ENCODE measurements around the gene FAM234B. TPM values are rescaled to one million over a fixed set of nuclear protein-coding genes. Genes with fewer than 3 reads are reported as not detected.

The FAM234B gene
- polyA plus RNA-seq, 3 donors = 1.6 to 3.2 (median 2.0) TPM

GRCh38 chr12:13119826-13120225 lies 75.6 kb downstream of the FAM234B start:
- no peak overlapping the region for H2AFZ ChIP-seq (ENCODE audit: insufficient read depth, low read depth, low read length, poor library complexity, severe bottlenecking)
- Mint-ChIP-seq H3K27me3 (ENCODE audit: low read depth in 3 of 3) (peaks cover 0 to 1% (median 0%) of the 10 kb centered on the region in 3 donors), H3K27ac (peak overlapping the region in 1 of 7 donors; percentile 13), H3K36me3 (no peaks in the 10 kb centered on the region), H3K4me3 (no peak overlapping the region), H3K4me1 (peaks cover 2% of the 10 kb centered on the region), H3K9me3 (no peaks in the 10 kb centered on the region)
- H3K4me1 ChIP-seq (ENCODE audit: control insufficient read depth in 1 of 2, insufficient read depth in 2 of 2, low read length in 2 of 2) = no peaks in the 10 kb centered on the region
- WGBS (ENCODE audit: insufficient coverage) = no CpG with 5 or more reads among the region's 2 CpGs
- no peaks in the 10 kb centered on the region for H3K9me3 ChIP-seq (replicated peaks in 1 of 2; ENCODE audit: control insufficient read depth in 1 of 2, insufficient read depth in 1 of 2, low read length in 2 of 2)
- H4K20me1 ChIP-seq (ENCODE audit: insufficient read depth, low read length) = no peaks in the 10 kb centered on the region
- H3K27ac ChIP-seq (ENCODE audit: low read depth in 1 of 2, low read length in 2 of 2) = no peak overlapping the region
- TF ChIP-seq, protein P1, sequence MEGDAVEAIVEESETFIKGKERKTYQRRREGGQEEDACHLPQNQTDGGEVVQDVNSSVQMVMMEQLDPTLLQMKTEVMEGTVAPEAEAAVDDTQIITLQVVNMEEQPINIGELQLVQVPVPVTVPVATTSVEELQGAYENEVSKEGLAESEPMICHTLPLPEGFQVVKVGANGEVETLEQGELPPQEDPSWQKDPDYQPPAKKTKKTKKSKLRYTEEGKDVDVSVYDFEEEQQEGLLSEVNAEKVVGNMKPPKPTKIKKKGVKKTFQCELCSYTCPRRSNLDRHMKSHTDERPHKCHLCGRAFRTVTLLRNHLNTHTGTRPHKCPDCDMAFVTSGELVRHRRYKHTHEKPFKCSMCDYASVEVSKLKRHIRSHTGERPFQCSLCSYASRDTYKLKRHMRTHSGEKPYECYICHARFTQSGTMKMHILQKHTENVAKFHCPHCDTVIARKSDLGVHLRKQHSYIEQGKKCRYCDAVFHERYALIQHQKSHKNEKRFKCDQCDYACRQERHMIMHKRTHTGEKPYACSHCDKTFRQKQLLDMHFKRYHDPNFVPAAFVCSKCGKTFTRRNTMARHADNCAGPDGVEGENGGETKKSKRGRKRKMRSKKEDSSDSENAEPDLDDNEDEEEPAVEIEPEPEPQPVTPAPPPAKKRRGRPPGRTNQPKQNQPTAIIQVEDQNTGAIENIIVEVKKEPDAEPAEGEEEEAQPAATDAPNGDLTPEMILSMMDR (IDR thresholded peaks at IDR 0.05) = no peak
- DNase-seq = no peak
- H3K36me3 ChIP-seq (replicated peaks in 1 of 2; ENCODE audit: control insufficient read depth in 1 of 2, insufficient read depth in 2 of 2, low read length in 2 of 2) = no peaks in the 10 kb centered on the region
- no peak overlapping the region for H3K9ac ChIP-seq (ENCODE audit: insufficient read depth, low read length, poor library complexity, severe bottlenecking)
- H3K4me2 ChIP-seq (replicated peaks; ENCODE audit: extremely low read depth, low read length, poor library complexity, severe bottlenecking) = no peak overlapping the region
- intact Hi-C loops (cut with micrococcal nuclease) = no loop called here
- no peaks in the 10 kb centered on the region for H3K79me2 ChIP-seq (ENCODE audit: insufficient read depth, low read length)
- no peaks in the 10 kb centered on the region for H3K27me3 ChIP-seq (ENCODE audit: control insufficient read depth in 2 of 2, insufficient read depth in 2 of 2, low read length in 2 of 2)
- H3K4me3 ChIP-seq (replicated peaks in 1 of 3; ENCODE audit: low read depth in 2 of 3, low read length in 3 of 3) = no peak overlapping the region

DNA sequence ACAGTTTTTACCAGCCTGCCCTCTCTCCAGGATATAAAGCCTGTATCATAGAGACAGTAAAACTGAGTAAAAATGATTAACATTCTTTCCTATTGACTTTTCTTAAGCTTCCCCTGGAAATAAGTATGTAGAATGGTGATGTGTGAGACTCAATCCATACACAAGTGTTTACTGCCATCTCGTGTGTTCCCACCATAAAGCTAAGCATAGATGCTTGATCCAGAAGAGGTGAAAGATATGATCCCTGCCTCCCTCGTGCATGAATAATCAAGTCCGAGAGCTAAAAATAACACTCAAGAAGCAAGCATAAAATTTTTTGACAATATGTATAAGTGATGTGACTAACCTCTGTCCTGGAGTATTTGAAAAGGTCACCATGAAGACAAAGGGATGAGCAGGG lies 76.2 kb downstream of the FAM234B start:
- H3K9me3 Mint-ChIP-seq = no peaks in the 10 kb centered on the region
- no peak overlapping the region for H3K4me3 ChIP-seq (replicated peaks in 1 of 3; ENCODE audit: low read depth in 2 of 3, low read length in 3 of 3)
- no peaks in the 10 kb centered on the region for H4K20me1 ChIP-seq (ENCODE audit: insufficient read depth, low read length)
- no CpG with 5 or more reads among the region's 3 CpGs for WGBS (ENCODE audit: insufficient coverage)
- no peaks in the 10 kb centered on the region for H3K4me1 ChIP-seq (ENCODE audit: control insufficient read depth in 1 of 2, insufficient read depth in 2 of 2, low read length in 2 of 2)
- H3K27ac Mint-ChIP-seq = no peak overlapping the region
- H3K27ac ChIP-seq (ENCODE audit: low read depth in 1 of 2, low read length in 2 of 2) = no peak overlapping the region
- H3K4me2 ChIP-seq (replicated peaks; ENCODE audit: extremely low read depth, low read length, poor library complexity, severe bottlenecking) = no peak overlapping the region
- H3K9ac ChIP-seq (ENCODE audit: insufficient read depth, low read length, poor library complexity, severe bottlenecking) = no peak overlapping the region
- peaks cover 0 to 1% (median 0%) of the 10 kb centered on the region in 3 donors for H3K27me3 Mint-ChIP-seq (ENCODE audit: low read depth in 3 of 3)
- H2AFZ ChIP-seq (ENCODE audit: insufficient read depth, low read depth, low read length, poor library complexity, severe bottlenecking) = no peak overlapping the region
- H3K4me1 Mint-ChIP-seq = peaks cover 4% of the 10 kb centered on the region
- H3K36me3 ChIP-seq (replicated peaks in 1 of 2; ENCODE audit: control insufficient read depth in 1 of 2, insufficient read depth in 2 of 2, low read length in 2 of 2) = no peaks in the 10 kb centered on the region
- intact Hi-C loops (cut with micrococcal nuclease) = no loop called here
- DNase-seq = no peak
- H3K36me3 Mint-ChIP-seq = no peaks in the 10 kb centered on the region
- no peaks in the 10 kb centered on the region for H3K79me2 ChIP-seq (ENCODE audit: insufficient read depth, low read length)
- H3K9me3 ChIP-seq (replicated peaks in 1 of 2; ENCODE audit: control insufficient read depth in 1 of 2, insufficient read depth in 1 of 2, low read length in 2 of 2) = no peaks in the 10 kb centered on the region
- no peak overlapping the region for H3K4me3 Mint-ChIP-seq
- H3K27me3 ChIP-seq (ENCODE audit: control insufficient read depth in 2 of 2, insufficient read depth in 2 of 2, low read length in 2 of 2) = no peaks in the 10 kb centered on the region
- TF ChIP-seq, protein P1 (IDR thresholded peaks at IDR 0.05) = no peak
